SJCRH30 (cell line): Measurements from ENCODE around the gene BST2. TPM values are rescaled to one million over a fixed set of nuclear protein-coding genes. Genes with fewer than 3 reads are reported as not detected.

ENCODE experiments used
- DNase-seq, 2 experiments: peaks; one replicate each; pipeline ENCODE4 v3.0.0-alpha.2; 2015 to 2020
- H3K27ac ChIP-seq: fragments of 250-450 bp; sonication (Bioruptor Pico); 2 replicates; pipeline ENCODE4 v1.5.1; 2020; ENCODE audit warnings: mild to moderate bottlenecking, moderate library complexity
- H3K27me3 ChIP-seq: fragments of 250-450 bp; sonication (Bioruptor Pico); 2 replicates; pipeline ENCODE4 v1.5.1; 2020; ENCODE audit warnings: mild to moderate bottlenecking, moderate library complexity
- H3K36me3 ChIP-seq: fragments of 250-450 bp; sonication (Bioruptor Pico); 2 replicates; pipeline ENCODE4 v1.5.1; 2020; ENCODE audit warnings: mild to moderate bottlenecking, moderate library complexity
- H3K4me1 ChIP-seq: fragments of 250-450 bp; sonication (Bioruptor Pico); 2 replicates; pipeline ENCODE4 v1.5.1; 2020; ENCODE audit warnings: mild to moderate bottlenecking, moderate library complexity
- H3K4me3 ChIP-seq: fragments of 250-450 bp; sonication (Bioruptor Pico); 2 replicates; pipeline ENCODE4 v1.5.1; 2020; ENCODE audit warnings: mild to moderate bottlenecking, moderate library complexity
- H3K9me3 ChIP-seq: fragments of 250-450 bp; sonication (Bioruptor Pico); replicated peaks from 2 replicates; pipeline ENCODE4 v1.5.1; 2020; ENCODE audit warnings: mild to moderate bottlenecking, moderate library complexity
- total RNA-seq: library from RNA; depleted of rRNA; stranded (reverse); fragments of >200 nt; shearing (Covaris generic); gene quantifications from 2 replicates; pipeline ENCODE4 v1.2.3, GENCODE V29; 2014

The BST2 gene
- total RNA-seq, 1 experiment from 2014 or later: 20.6 TPM

GRCh38 chr19:17429641-17430113 lies 24.2 kb upstream of the BST2 start:
- DNase-seq: no peak
- Histone ChIP-seq H3K4me1 (peaks cover 6% of the 10 kb centered on the region; the same call in 1 of the 2 replicates), H3K36me3 (no peaks in the 10 kb centered on the region)

GRCh38 chr19:17424743-17425365 lies 19.4 kb upstream of the BST2 start:
- Histone ChIP-seq H3K27ac (no peak overlapping the region), H3K27me3 (peaks cover 11% of the 10 kb centered on the region), H3K4me1 (peaks cover 6% of the 10 kb centered on the region; the same call in 1 of the 2 replicates), H3K36me3 (no peaks in the 10 kb centered on the region), H3K4me3 (no peak overlapping the region), H3K9me3 (no peaks in the 10 kb centered on the region)
- DNase-seq: peak; percentile 84

More at GRCh38 chr19:17429641-17430113, 24.2 kb upstream of the BST2 start:
- Histone ChIP-seq H3K9me3 (no peaks in the 10 kb centered on the region), H3K4me3 (no peak overlapping the region), H3K27ac (no peak overlapping the region), H3K27me3 (peaks cover 14% of the 10 kb centered on the region)

DNA sequence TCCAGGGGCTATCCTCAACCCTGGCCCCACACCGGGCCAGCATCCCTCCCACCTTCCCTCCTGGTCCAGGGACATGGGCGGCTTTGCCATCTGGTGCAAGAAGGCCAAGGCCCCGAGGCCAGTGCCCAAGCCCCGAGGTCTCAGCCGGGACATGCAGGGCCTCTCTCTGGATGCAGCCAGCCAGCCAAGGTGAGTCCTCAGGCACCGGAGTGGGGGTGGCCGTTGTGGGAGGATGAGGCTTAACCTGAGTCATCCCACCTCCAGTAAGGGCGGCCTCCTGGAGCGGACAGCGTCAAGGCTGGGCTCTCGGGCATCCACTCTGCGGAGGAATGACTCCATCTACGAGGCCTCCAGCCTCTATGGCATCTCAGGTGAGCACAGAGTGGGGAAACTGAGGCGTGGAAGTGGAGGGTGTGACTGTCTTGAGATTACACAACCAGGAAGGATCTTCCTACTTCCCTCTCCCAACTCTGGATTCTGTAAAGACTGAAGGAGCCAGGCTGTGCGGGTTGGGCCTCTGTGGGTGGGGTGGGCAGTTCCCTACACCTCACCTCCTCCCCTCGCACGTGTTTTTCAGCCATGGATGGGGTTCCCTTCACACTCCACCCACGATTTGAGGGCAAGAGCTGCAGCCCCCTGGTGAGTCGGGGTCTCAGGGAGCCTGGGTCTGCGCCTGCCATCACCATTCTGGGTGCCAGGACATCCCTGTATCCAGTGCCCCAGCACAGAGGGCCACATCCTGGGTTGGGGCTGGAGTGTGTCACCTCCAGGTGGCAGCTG lies 18.2 kb upstream of the BST2 start:
- H3K27ac ChIP-seq: no peak overlapping the region
- H3K27me3 ChIP-seq: 0 out of 2 replicates have a peak, but pooled peaks cover 6% of the 10 kb centered on the region
- H3K9me3 ChIP-seq: no peaks in the 10 kb centered on the region
- H3K4me1 ChIP-seq: peaks cover 11% of the 10 kb centered on the region
- no peak overlapping the region for H3K4me3 ChIP-seq
- no peaks in the 10 kb centered on the region for H3K36me3 ChIP-seq
- DNase-seq: no peak

DNA sequence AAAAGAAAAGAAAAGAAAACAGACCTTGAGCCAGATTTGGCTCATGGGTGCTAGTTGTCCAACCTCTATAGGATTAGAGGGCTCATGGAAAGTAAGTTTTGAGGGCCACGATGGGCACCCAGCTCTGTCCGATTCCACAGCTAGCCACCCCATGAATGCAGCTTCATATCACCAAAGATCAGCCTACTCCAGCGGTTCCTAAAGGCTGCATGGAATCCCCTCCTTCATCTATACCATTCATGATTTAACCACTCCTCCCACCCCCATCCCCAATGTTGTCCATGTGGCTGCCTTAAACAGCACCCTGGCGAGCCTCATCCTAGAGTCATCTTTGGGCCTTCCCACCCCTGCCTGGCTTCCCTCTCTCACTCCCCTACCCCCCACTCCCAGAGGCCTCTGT lies 16.5 kb upstream of the BST2 start:
- H3K4me1 ChIP-seq: peaks cover 11% of the 10 kb centered on the region
- no peaks in the 10 kb centered on the region for H3K36me3 ChIP-seq
- H3K9me3 ChIP-seq: no peaks in the 10 kb centered on the region
- H3K4me3 ChIP-seq: no peak overlapping the region
- no peak overlapping the region for H3K27ac ChIP-seq
- no peaks in the 10 kb centered on the region for H3K27me3 ChIP-seq
- no peak for DNase-seq

DNA sequence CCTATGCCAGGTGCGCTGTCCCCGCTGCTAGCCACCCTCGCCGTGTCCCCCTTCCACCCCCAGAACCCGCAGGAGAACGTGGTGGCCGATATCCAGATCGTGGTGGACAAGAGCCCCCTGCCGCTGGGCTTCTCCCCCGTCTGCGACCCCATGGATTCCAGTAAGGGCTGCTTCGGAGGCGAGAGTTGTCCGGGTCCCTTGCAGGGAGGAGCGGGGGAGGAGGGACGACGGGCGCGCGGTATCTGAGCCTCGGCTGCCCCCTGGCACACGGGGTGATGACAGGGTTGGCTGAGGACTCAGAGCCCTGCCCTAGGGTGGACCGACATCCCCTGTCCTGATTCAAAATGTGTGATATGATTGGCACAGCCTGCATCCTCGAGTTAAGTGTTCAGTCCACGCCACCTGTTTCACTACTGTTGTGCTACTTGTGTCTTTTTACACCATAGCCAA lies 15.1 kb upstream of the BST2 start:
- H3K4me1 ChIP-seq: peaks cover 11% of the 10 kb centered on the region
- no peak overlapping the region; the same call in 1 of the 2 replicates for H3K27ac ChIP-seq
- H3K4me3 ChIP-seq: peak overlapping the region; percentile 68
- H3K36me3 ChIP-seq: no peaks in the 10 kb centered on the region
- no peaks in the 10 kb centered on the region for H3K27me3 ChIP-seq
- DNase-seq: peak; percentile 29 to 31
- no peaks in the 10 kb centered on the region for H3K9me3 ChIP-seq

- peak within 1 kb of the TSS; percentile 68 for H3K4me3 ChIP-seq
These were observed 14.4 kb upstream of the BST2 start, which contains the start of gene MVB12A for GRCh38 chr19:17419621-17420474. Gene MVB12A (plus strand): TSS chr19:17420047. CDS start chr19:17420136, 89 bp downstream.

DNA sequence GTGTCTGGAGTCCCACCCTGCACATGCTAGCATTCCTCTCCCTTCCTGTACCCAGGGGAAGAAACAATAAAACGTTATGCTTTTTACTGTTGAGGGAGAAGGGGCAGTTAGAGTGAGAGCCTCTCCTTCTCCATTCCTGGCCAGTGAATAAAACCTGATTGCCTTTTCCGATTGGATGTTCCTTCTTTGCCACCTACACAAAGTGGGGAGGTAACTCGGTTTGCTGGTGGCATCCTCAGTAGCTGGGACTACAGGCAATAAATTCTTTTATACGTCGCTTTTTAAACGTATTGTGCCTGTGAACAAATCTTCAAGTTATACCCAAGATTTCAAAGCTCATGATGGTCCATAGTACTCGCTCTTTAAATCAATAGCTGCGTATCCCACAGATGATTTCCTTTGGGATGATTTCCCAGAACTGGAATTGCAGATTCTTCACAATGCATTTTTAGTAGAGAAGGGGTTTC lies 13.8 kb upstream of the BST2 start:
- Histone ChIP-seq H3K4me1 (peaks cover 5% of the 10 kb centered on the region), H3K27ac (peak overlapping the region; percentile 39), H3K4me3 (peak overlapping the region; percentile 68), H3K36me3 (no peaks in the 10 kb centered on the region), H3K27me3 (no peaks in the 10 kb centered on the region), H3K9me3 (no peaks in the 10 kb centered on the region)
- peak in 1 of 2 experiments; percentile 38 for DNase-seq

More at GRCh38 chr19:17419621-17420474, 14.4 kb upstream of the BST2 start, which contains the start of gene MVB12A:
- peak; percentile 99 for DNase-seq
- Histone ChIP-seq H3K9me3 (no peaks in the 10 kb centered on the region), H3K4me1 (peaks cover 6% of the 10 kb centered on the region), H3K36me3 (no peaks in the 10 kb centered on the region), H3K27me3 (no peaks in the 10 kb centered on the region), H3K27ac (peak within 1 kb of the TSS; percentile 39)

GRCh38 chr19:17418710-17419109 lies 13.3 kb upstream of the BST2 start:
- Histone ChIP-seq H3K4me3 (peak overlapping the region; percentile 68; the same call in 1 of the 2 replicates), H3K27ac (peak overlapping the region; percentile 39; the same call in 1 of the 2 replicates), H3K36me3 (no peaks in the 10 kb centered on the region), H3K27me3 (no peaks in the 10 kb centered on the region), H3K4me1 (peaks cover 5% of the 10 kb centered on the region), H3K9me3 (no peaks in the 10 kb centered on the region)
- DNase-seq: peak in 1 of 2 experiments; percentile 27

- Histone ChIP-seq H3K36me3 (no peaks in the 10 kb centered on the region), H3K9me3 (no peaks in the 10 kb centered on the region), H3K27me3 (no peaks in the 10 kb centered on the region), H3K27ac (no peak overlapping the region), H3K4me3 (no peak overlapping the region), H3K4me1 (peaks cover 21% of the 10 kb centered on the region)
- DNase-seq: no peak
These were observed 9.7 kb upstream of the BST2 start for GRCh38 chr19:17415121-17415520.

- DNase-seq: no peak
- Histone ChIP-seq H3K36me3 (no peaks in the 10 kb centered on the region), H3K27ac (no peak overlapping the region), H3K27me3 (no peaks in the 10 kb centered on the region), H3K9me3 (no peaks in the 10 kb centered on the region), H3K4me1 (peaks cover 19% of the 10 kb centered on the region), H3K4me3 (no peak overlapping the region)
These were observed 8.7 kb upstream of the BST2 start for GRCh38 chr19:17414097-17414496.

- Histone ChIP-seq H3K9me3 (no peaks in the 10 kb centered on the region), H3K27ac (no peak overlapping the region), H3K4me1 (peaks cover 22% of the 10 kb centered on the region), H3K4me3 (no peak overlapping the region), H3K27me3 (no peaks in the 10 kb centered on the region), H3K36me3 (no peaks in the 10 kb centered on the region)
- no peak for DNase-seq
These were observed 6.4 kb upstream of the BST2 start for GRCh38 chr19:17411801-17412200.

DNA sequence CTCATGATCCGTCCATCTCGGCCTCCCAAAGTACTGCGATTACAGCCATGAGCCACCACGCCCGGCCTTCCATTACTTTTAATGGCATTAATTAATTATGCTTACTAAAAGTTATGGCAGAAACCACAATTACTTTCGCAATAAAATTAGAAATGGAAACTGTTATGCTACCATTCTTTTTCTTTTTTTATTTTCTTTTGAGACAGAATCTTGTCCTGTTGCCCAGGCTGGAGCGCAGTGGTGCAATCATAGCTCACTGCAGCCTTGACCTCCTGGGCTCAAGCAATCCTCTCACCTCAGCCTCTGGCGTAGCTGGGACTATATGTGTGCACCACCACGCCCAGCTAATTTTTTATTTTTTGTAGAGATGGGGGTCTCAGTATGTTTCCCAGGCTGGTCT lies 4.6 kb upstream of the BST2 start:
- Histone ChIP-seq H3K9me3 (no peaks in the 10 kb centered on the region), H3K4me3 (no peak overlapping the region), H3K27me3 (no peaks in the 10 kb centered on the region), H3K4me1 (peaks cover 38% of the 10 kb centered on the region), H3K36me3 (no peaks in the 10 kb centered on the region), H3K27ac (no peak overlapping the region)
- DNase-seq: no peak

- no peak for DNase-seq
- no peaks in the 10 kb centered on the region for H3K27me3 ChIP-seq
- H3K36me3 ChIP-seq: no peaks in the 10 kb centered on the region
- H3K4me1 ChIP-seq: peaks cover 26% of the 10 kb centered on the region
- no peaks in the 10 kb centered on the region for H3K9me3 ChIP-seq
- peak overlapping the region; percentile 20; the same call in 1 of the 2 replicates for H3K4me3 ChIP-seq
- no peak overlapping the region; the same call in 1 of the 2 replicates for H3K27ac ChIP-seq
These were observed 1.4 kb upstream of the BST2 start for GRCh38 chr19:17406887-17407196.
